SK-N-SH treated with all-trans-retinoic acid at 6 μM for 48 hours (cell line): ENCODE results near the gene CHM.

ENCODE experiments used
- ARNTL ChIP-seq: fragments of 450-650 bp; formaldehyde crosslinking; IDR thresholded peaks from 2 replicates; pipeline ENCODE4 v1.5.0; 2020; ENCODE audit warnings: low read depth, mild to moderate bottlenecking, moderate library complexity, borderline replicate concordance
- CREB5 ChIP-seq: fragments of 250-450 bp; sonication (Bioruptor Pico); IDR thresholded peaks from 2 replicates; pipeline ENCODE4 v1.5.1; 2020; ENCODE audit warnings: low read depth, mild to moderate bottlenecking, moderate library complexity
- CSDC2 ChIP-seq: fragments of 250-450 bp; sonication (Bioruptor Pico); IDR thresholded peaks from 2 replicates; pipeline ENCODE4 v1.5.0; 2020; ENCODE audit warnings: mild to moderate bottlenecking, moderate library complexity
- ESRRG ChIP-seq: fragments of 250-450 bp; sonication (Bioruptor Pico); IDR thresholded peaks from 2 replicates; pipeline ENCODE4 v1.6.1; 2021; ENCODE audit warnings: mild to moderate bottlenecking
- GLIS3 ChIP-seq: fragments of 250-450 bp; sonication (Bioruptor Pico); IDR thresholded peaks from 2 replicates; pipeline ENCODE4 v1.5.0; 2020; ENCODE audit warnings: mild to moderate bottlenecking, moderate library complexity
- PATZ1 ChIP-seq: fragments of 250-450 bp; sonication (Bioruptor Pico); IDR thresholded peaks from 2 replicates; pipeline ENCODE4 v1.8.0; 2020; ENCODE audit warnings: mild to moderate bottlenecking, moderate library complexity, borderline replicate concordance
- POU6F1 ChIP-seq: fragments of 250-450 bp; sonication (Bioruptor Pico); IDR thresholded peaks from 2 replicates; pipeline ENCODE4 v1.8.0; 2021; ENCODE audit warnings: low read depth, mild to moderate bottlenecking, moderate library complexity, borderline replicate concordance
- PPARA ChIP-seq: fragments of 250-450 bp; sonication (Bioruptor Pico); IDR thresholded peaks from 2 replicates; pipeline ENCODE4 v1.5.0; 2020; ENCODE audit warnings: mild to moderate bottlenecking, borderline replicate concordance
- TCF4 ChIP-seq: fragments of 250-450 bp; sonication (Bioruptor Pico); IDR thresholded peaks from 2 replicates; pipeline ENCODE4 v1.8.0; 2021; ENCODE audit warnings: mild to moderate bottlenecking, moderate library complexity, borderline replicate concordance
- TOX ChIP-seq: fragments of 250-450 bp; sonication (Bioruptor Pico); IDR thresholded peaks from 2 replicates; pipeline ENCODE4 v1.8.0; 2021; ENCODE audit warnings: mild to moderate bottlenecking, moderate library complexity, borderline replicate concordance
- ZFP30 ChIP-seq: fragments of 450-650 bp; formaldehyde crosslinking; IDR thresholded peaks from 2 replicates; pipeline ENCODE4 v1.5.0; 2022; ENCODE audit warnings: mild to moderate bottlenecking, moderate library complexity
- ZNF565 ChIP-seq: fragments of 450-650 bp; formaldehyde crosslinking; conservative IDR thresholded peaks from 2 replicates; pipeline ENCODE4 v1.5.0; 2020; ENCODE audit warnings: low read depth, mild to moderate bottlenecking, moderate library complexity
- ZNF8 ChIP-seq: fragments of 450-650 bp; formaldehyde crosslinking; IDR thresholded peaks from 2 replicates; pipeline ENCODE4 v1.5.0; 2020; ENCODE audit warnings: mild to moderate bottlenecking, moderate library complexity

GRCh38 chrX:86033385-86033784 lies 14.0 kb downstream of the CHM start:
- TF ChIP-seq PATZ1 (no peak), ARNTL (CRISPR knock-in tag) (no peak), ZNF8 (CRISPR knock-in tag) (no peak), GLIS3 (CRISPR knock-in tag) (no peak), TOX (CRISPR knock-in tag) (no peak), CSDC2 (CRISPR knock-in tag) (no peak), ZFP30 (CRISPR knock-in tag) (no peak), PPARA (CRISPR knock-in tag) (no peak), ZNF565 (CRISPR knock-in tag) (no peak), TCF4 (no peak), CREB5 (no peak), ESRRG (CRISPR knock-in tag) (no peak), POU6F1 (CRISPR knock-in tag) (no peak)
